CD1c-positive myeloid dendritic cell (primary cell): Measurements from ENCODE around the gene NDUFA1.
A peak's percentile ranks its signal among the peaks of the same experiment; 100 is the strongest.
"Not testable (repeated sequence)": the region's sequence is repeated elsewhere in the genome, so short reads cannot be mapped to it uniquely, and the experiment has no call there.

Source experiments
- DNase-seq: peaks from one replicate; pipeline ENCODE4 v3.0.0-alpha.2; 2016; ENCODE audit errors: extremely low spot score

The NDUFA1 gene

GRCh38 chrX:119871599-119872395, at the start of gene NDUFA1, which contains the start of gene RNF113A:
NDUFA1 (plus strand) TSS chrX:119871832; CDS start chrX:119871912, 80 bp downstream.
RNF113A (minus strand) TSS chrX:119871733; CDS start chrX:119871613, 120 bp downstream.
- peak; percentile 91 for DNase-seq

GRCh38 chrX:119824221-119824620, 47.4 kb upstream of the NDUFA1 start:
- not testable (repeated sequence) for DNase-seq

- peak; percentile 37 for DNase-seq
Observed at GRCh38 chrX:119826399-119826959, 45.2 kb upstream of the NDUFA1 start.

GRCh38 chrX:119828446-119828845, 43.2 kb upstream of the NDUFA1 start:
- DNase-seq, result no peak

- DNase-seq, result no peak
Observed at GRCh38 chrX:119833905-119834304, 37.7 kb upstream of the NDUFA1 start.

GRCh38 chrX:119852382-119853353, 19.0 kb upstream of the NDUFA1 start, which contains the start of gene UPF3B:
UPF3B (minus strand) TSS chrX:119852963; CDS start chrX:119852928, 35 bp downstream.
- peak; percentile 97 for DNase-seq

GRCh38 chrX:119853444-119853843, 18.2 kb upstream of the NDUFA1 start:
- no peak for DNase-seq

- DNase-seq, result peak; percentile 22
Observed at GRCh38 chrX:119870626-119871131, 953 bp upstream of the NDUFA1 start.

GRCh38 chrX:119871245-119871598, 410 bp upstream of the NDUFA1 start:
- peak; percentile 55 for DNase-seq

- no peak for DNase-seq
Observed at GRCh38 chrX:119878740-119879139, 7.1 kb downstream of the NDUFA1 start.

- no peak for DNase-seq
Observed at GRCh38 chrX:119880076-119880475, 8.4 kb downstream of the NDUFA1 start.

- DNase-seq, result peak; percentile 44
Observed at GRCh38 chrX:119880552-119881437, 9.2 kb downstream of the NDUFA1 start.

- DNase-seq, result no peak
Observed at GRCh38 chrX:119885554-119886428, 14.2 kb downstream of the NDUFA1 start.

GRCh38 chrX:119887721-119888425, 16.2 kb downstream of the NDUFA1 start:
- peak; percentile 66 for DNase-seq

GRCh38 chrX:119890626-119891025, 19.0 kb downstream of the NDUFA1 start:
- DNase-seq, result not testable (repeated sequence)

- not testable (repeated sequence) for DNase-seq
Observed at GRCh38 chrX:119891961-119892692, 20.5 kb downstream of the NDUFA1 start.

- no peak for DNase-seq
Observed at GRCh38 chrX:119895843-119896326, 24.3 kb downstream of the NDUFA1 start, which contains the start of gene AKAP14. AKAP14 (plus strand) TSS chrX:119895893; CDS start chrX:119903224, 7,331 bp downstream.

GRCh38 chrX:119899125-119899524, 27.5 kb downstream of the NDUFA1 start:
- peak; percentile 80 for DNase-seq
